Fibroblast of lung (primary cell): ENCODE results near the gene RFFL.

Experiments used
- EZH2 ChIP-seq: IDR thresholded peaks from 2 replicates; pipeline ENCODE4 v1.5.1; 2012; ENCODE audit warnings: low read length, control low read depth, mild to moderate bottlenecking; ENCODE audit errors: missing control alignments
- TF ChIP-seq, protein P1 (sequence below), 2 donors: IDR thresholded peaks in 1 of 2; conservative IDR thresholded peaks in 1 of 2; 1 replicate in 1 of 2; 2 replicates in 1 of 2; pipeline ENCODE4 v1.5.1; 2011 to 2012; ENCODE audit warnings: low read length in 2 of 2, control low read depth in 1 of 2, inconsistent platforms in 1 of 2, low read depth in 1 of 2, mild to moderate bottlenecking in 1 of 2

DNA sequence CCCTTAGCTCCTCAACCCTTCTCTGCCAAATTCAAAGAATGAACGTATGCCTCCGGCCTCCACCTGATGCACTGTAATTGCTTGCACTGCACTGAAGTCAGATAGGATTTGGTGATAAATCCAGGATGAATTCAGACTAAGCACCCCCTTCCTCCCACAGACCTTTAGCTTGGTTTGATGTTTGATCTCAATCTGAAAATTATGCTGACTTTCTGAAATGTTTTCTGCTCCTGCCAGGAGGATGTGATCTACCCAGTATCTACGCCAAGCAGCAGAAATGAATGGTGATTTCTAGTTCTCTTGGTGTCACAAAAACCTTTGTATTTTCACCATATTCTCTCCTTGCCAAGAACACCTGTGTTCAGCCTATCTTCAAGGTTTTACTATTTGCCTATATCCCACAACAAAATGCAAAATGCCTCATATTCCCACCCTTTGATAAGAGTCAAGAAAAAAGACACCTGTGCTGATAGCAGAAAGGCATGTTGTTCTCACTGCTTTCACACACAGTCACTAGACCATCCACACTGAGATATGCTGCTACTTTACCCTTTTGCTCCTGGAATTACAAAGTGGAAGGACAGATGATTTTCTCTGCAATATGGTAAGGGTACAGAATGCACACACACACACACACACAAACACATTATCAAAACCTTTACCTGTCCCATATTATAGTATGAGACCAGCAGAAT lies 14.7 kb downstream of the RFFL start:
- TF ChIP-seq, protein P1, sequence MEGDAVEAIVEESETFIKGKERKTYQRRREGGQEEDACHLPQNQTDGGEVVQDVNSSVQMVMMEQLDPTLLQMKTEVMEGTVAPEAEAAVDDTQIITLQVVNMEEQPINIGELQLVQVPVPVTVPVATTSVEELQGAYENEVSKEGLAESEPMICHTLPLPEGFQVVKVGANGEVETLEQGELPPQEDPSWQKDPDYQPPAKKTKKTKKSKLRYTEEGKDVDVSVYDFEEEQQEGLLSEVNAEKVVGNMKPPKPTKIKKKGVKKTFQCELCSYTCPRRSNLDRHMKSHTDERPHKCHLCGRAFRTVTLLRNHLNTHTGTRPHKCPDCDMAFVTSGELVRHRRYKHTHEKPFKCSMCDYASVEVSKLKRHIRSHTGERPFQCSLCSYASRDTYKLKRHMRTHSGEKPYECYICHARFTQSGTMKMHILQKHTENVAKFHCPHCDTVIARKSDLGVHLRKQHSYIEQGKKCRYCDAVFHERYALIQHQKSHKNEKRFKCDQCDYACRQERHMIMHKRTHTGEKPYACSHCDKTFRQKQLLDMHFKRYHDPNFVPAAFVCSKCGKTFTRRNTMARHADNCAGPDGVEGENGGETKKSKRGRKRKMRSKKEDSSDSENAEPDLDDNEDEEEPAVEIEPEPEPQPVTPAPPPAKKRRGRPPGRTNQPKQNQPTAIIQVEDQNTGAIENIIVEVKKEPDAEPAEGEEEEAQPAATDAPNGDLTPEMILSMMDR (conservative IDR thresholded peaks at IDR 0.05 in 1 of 2, IDR thresholded peaks at IDR 0.05 in 1 of 2; ENCODE audit: low read depth in 1 of 2, low read length in 2 of 2): no peak
- TF ChIP-seq EZH2: no peak
